ENCODE results near the gene POLR2I. TPM values are rescaled to one million over a fixed set of nuclear protein-coding genes. Genes with fewer than 3 reads are reported as not detected.

The POLR2I gene
- total RNA-seq, 1 donor from 2014 or later: 83.4 TPM

GRCh38 chr19:36120092-36120983 is 5.7 kb upstream of the POLR2I start:
- intact Hi-C loops (cut with micrococcal nuclease): no loop called here
- no peaks in the 10 kb centered on the region for H3K9me3 Mint-ChIP-seq
- no peak for DNase-seq
- H3K27ac Mint-ChIP-seq: no peak overlapping the region
- peaks cover 16% of the 10 kb centered on the region for H3K4me1 Mint-ChIP-seq
- H3K4me3 Mint-ChIP-seq: no peak overlapping the region
- H3K36me3 Mint-ChIP-seq (ENCODE audit: low read depth): peaks cover 50% of the 10 kb centered on the region
- no peaks in the 10 kb centered on the region for H3K27me3 Mint-ChIP-seq

GRCh38 chr19:36116344-36116637 is 1.6 kb upstream of the POLR2I start:
- H3K36me3 Mint-ChIP-seq (ENCODE audit: low read depth): peaks cover 48% of the 10 kb centered on the region
- H3K4me3 Mint-ChIP-seq: peak overlapping the region; percentile 94

GRCh38 chr19:36115453-36116343 is 1.0 kb upstream of the POLR2I start, which contains the start of gene TBCB:
Gene TBCB, plus strand, starts transcription at chr19:36115468. Its CDS starts 93 bp downstream, at chr19:36115561.
- intact Hi-C loops (cut with micrococcal nuclease): loop anchor here (1.0 to 10.0 kb wide), 8 partner anchors 12 to 1349 kb away; partner anchors contain the start of genes ALKBH6, CAPNS1, IGFLR1 and LIN37
- Mint-ChIP-seq H3K4me1 (peaks cover 32% of the 10 kb centered on the region), H3K27me3 (peaks cover 4% of the 10 kb centered on the region), H3K4me3 (peak within 1 kb of the TSS; percentile 94), H3K9me3 (no peaks in the 10 kb centered on the region), H3K36me3 (ENCODE audit: low read depth) (peaks cover 44% of the 10 kb centered on the region), H3K27ac (peak within 1 kb of the TSS; percentile 95)
- peak; percentile 94 for DNase-seq

More at GRCh38 chr19:36116344-36116637, 1.6 kb upstream of the POLR2I start:
- intact Hi-C loops (cut with micrococcal nuclease): loop anchor here (10.0 kb wide), 2 partner anchors 371 to 1349 kb away; partner anchors contain the start of genes IGFLR1, LIN37, PSENEN and U2AF1L4
- H3K27me3 Mint-ChIP-seq: peaks cover 4% of the 10 kb centered on the region
- peak overlapping the region; percentile 95 for H3K27ac Mint-ChIP-seq
- DNase-seq: no peak
- H3K4me1 Mint-ChIP-seq: peaks cover 32% of the 10 kb centered on the region
- H3K9me3 Mint-ChIP-seq: no peaks in the 10 kb centered on the region

- intact Hi-C loops (cut with micrococcal nuclease): loop anchor here (10.0 kb wide), 2 partner anchors 369 to 1351 kb away; partner anchors contain the start of genes IGFLR1, LIN37, PSENEN and U2AF1L4
- H3K4me3 Mint-ChIP-seq: peak overlapping the region; percentile 94
- H3K27ac Mint-ChIP-seq: peak overlapping the region; percentile 95
- no peaks in the 10 kb centered on the region for H3K9me3 Mint-ChIP-seq
- H3K4me1 Mint-ChIP-seq: peaks cover 28% of the 10 kb centered on the region
- peaks cover 4% of the 10 kb centered on the region for H3K27me3 Mint-ChIP-seq
- peaks cover 32% of the 10 kb centered on the region for H3K36me3 Mint-ChIP-seq (ENCODE audit: low read depth)
- peak; percentile 75 for DNase-seq
Measured at GRCh38 chr19:36113894-36114720, 568 bp downstream of the POLR2I start.

- peaks cover 28% of the 10 kb centered on the region for H3K4me1 Mint-ChIP-seq
Measured at GRCh38 chr19:36113425-36113824, 1.2 kb downstream of the POLR2I start.

GRCh38 chr19:36112678-36113077 is 2.0 kb downstream of the POLR2I start:
- intact Hi-C loops (cut with micrococcal nuclease): loop anchor here (10.0 kb wide), 2 partner anchors 368 to 1352 kb away; partner anchors contain the start of genes IGFLR1, LIN37, PSENEN and U2AF1L4
- Mint-ChIP-seq H3K4me1 (peaks cover 25% of the 10 kb centered on the region), H3K4me3 (peak overlapping the region; percentile 94), H3K36me3 (ENCODE audit: low read depth) (peaks cover 25% of the 10 kb centered on the region), H3K27me3 (peaks cover 4% of the 10 kb centered on the region), H3K9me3 (no peaks in the 10 kb centered on the region), H3K27ac (peak overlapping the region; percentile 71)
- no peak for DNase-seq

More at GRCh38 chr19:36113425-36113824, 1.2 kb downstream of the POLR2I start:
- intact Hi-C loops (cut with micrococcal nuclease): loop anchor here (10.0 kb wide), 2 partner anchors 369 to 1351 kb away; partner anchors contain the start of genes IGFLR1, LIN37, PSENEN and U2AF1L4
- DNase-seq: no peak
- H3K36me3 Mint-ChIP-seq (ENCODE audit: low read depth): peaks cover 31% of the 10 kb centered on the region
- H3K27me3 Mint-ChIP-seq: peaks cover 4% of the 10 kb centered on the region
- peak overlapping the region; percentile 94 for H3K4me3 Mint-ChIP-seq
- no peaks in the 10 kb centered on the region for H3K9me3 Mint-ChIP-seq
- peak overlapping the region; percentile 95 for H3K27ac Mint-ChIP-seq

GRCh38 chr19:36111200-36111539 is 3.5 kb downstream of the POLR2I start:
- H3K4me1 Mint-ChIP-seq: peaks cover 18% of the 10 kb centered on the region
- peaks cover 4% of the 10 kb centered on the region for H3K27me3 Mint-ChIP-seq
- no peak overlapping the region for H3K27ac Mint-ChIP-seq
- H3K9me3 Mint-ChIP-seq: no peaks in the 10 kb centered on the region
- H3K4me3 Mint-ChIP-seq: no peak overlapping the region
- intact Hi-C loops (cut with micrococcal nuclease): loop anchor here (10.0 kb wide), 2 partner anchors 366 to 1354 kb away; partner anchors contain the start of genes IGFLR1, LIN37, PSENEN and U2AF1L4
- peaks cover 29% of the 10 kb centered on the region for H3K36me3 Mint-ChIP-seq (ENCODE audit: low read depth)
- no peak for DNase-seq

- DNase-seq: no peak
- intact Hi-C loops (cut with micrococcal nuclease): loop anchor here (10.0 kb wide), 2 partner anchors 366 to 1354 kb away; partner anchors contain the start of genes IGFLR1, LIN37, PSENEN and U2AF1L4
- no peak within 1 kb of the TSS for H3K27ac Mint-ChIP-seq
- H3K36me3 Mint-ChIP-seq (ENCODE audit: low read depth): peaks cover 30% of the 10 kb centered on the region
- no peak within 1 kb of the TSS for H3K4me3 Mint-ChIP-seq
- no peaks in the 10 kb centered on the region for H3K9me3 Mint-ChIP-seq
- H3K4me1 Mint-ChIP-seq: peaks cover 16% of the 10 kb centered on the region
- peaks cover 4% of the 10 kb centered on the region for H3K27me3 Mint-ChIP-seq
Measured at GRCh38 chr19:36110487-36111199, 4.0 kb downstream of the POLR2I start, which contains the start of gene OVOL3. Gene OVOL3, plus strand, starts transcription at chr19:36111143. Its CDS starts 60 bp downstream, at chr19:36111203.

- no peak overlapping the region for H3K4me3 Mint-ChIP-seq
- no peak overlapping the region for H3K27ac Mint-ChIP-seq
- intact Hi-C loops (cut with micrococcal nuclease): no loop called here
Measured at GRCh38 chr19:36108684-36109083, 6.0 kb downstream of the POLR2I start.

GRCh38 chr19:36106991-36107390 is 7.7 kb downstream of the POLR2I start:
- Mint-ChIP-seq H3K4me3 (no peak overlapping the region), H3K4me1 (no peaks in the 10 kb centered on the region), H3K36me3 (ENCODE audit: low read depth) (peaks cover 26% of the 10 kb centered on the region), H3K27me3 (no peaks in the 10 kb centered on the region), H3K9me3 (no peaks in the 10 kb centered on the region), H3K27ac (no peak overlapping the region)
- intact Hi-C loops (cut with micrococcal nuclease): no loop called here
- DNase-seq: no peak

More at GRCh38 chr19:36108684-36109083, 6.0 kb downstream of the POLR2I start:
- Mint-ChIP-seq H3K4me1 (peaks cover 6% of the 10 kb centered on the region), H3K9me3 (no peaks in the 10 kb centered on the region), H3K36me3 (ENCODE audit: low read depth) (peaks cover 31% of the 10 kb centered on the region), H3K27me3 (no peaks in the 10 kb centered on the region)
- DNase-seq: no peak

GRCh38 chr19:36106441-36106840 is 8.2 kb downstream of the POLR2I start:
- Mint-ChIP-seq H3K27ac (no peak overlapping the region), H3K4me1 (no peaks in the 10 kb centered on the region), H3K4me3 (no peak overlapping the region), H3K9me3 (no peaks in the 10 kb centered on the region), H3K27me3 (no peaks in the 10 kb centered on the region), H3K36me3 (ENCODE audit: low read depth) (peaks cover 23% of the 10 kb centered on the region)
- intact Hi-C loops (cut with micrococcal nuclease): no loop called here
- DNase-seq: no peak

GRCh38 chr19:36103842-36104552 is 10.7 kb downstream of the POLR2I start:
- intact Hi-C loops (cut with micrococcal nuclease): no loop called here
- Mint-ChIP-seq H3K4me1 (no peaks in the 10 kb centered on the region), H3K36me3 (ENCODE audit: low read depth) (peaks cover 30% of the 10 kb centered on the region), H3K27me3 (no peaks in the 10 kb centered on the region), H3K9me3 (no peaks in the 10 kb centered on the region), H3K4me3 (no peak overlapping the region), H3K27ac (peak overlapping the region; percentile 29)
- DNase-seq: no peak

Measured in activated CD4-positive, alpha-beta T cell treated with anti-CD3 and anti-CD28 coated beads, Interleukin-2, amount 10 ng/mL, durations not matched to agents 24 days and 14 days (primary cell).